Measurements from ENCODE around the gene ZFYVE21.

The ZFYVE21 gene

DNA sequence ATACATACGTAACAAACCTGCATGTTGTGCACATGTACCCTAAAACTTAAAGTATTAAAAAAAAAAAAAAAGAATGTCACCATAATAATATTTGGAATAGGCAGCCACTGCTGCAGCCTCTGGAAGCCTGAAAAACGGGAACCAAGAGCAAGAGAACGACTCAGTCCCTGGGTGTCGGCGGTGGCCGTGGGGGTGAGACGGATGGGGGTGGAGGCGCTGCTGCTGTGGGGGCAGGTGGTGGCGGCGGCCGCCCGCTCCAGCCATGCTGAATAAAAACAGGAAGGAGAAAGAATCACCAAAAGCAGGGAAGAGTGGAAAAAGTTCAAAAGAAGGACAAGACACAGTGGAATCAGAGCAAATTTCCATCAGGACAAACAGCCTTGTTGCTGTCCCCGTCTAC is 46.9 kb downstream of the ZFYVE21 start:
- H4K20me1 ChIP-seq (ENCODE audit: control insufficient read depth, insufficient read depth, low read depth, low read length): no peaks in the 10 kb centered on the region
- no peak overlapping the region for H3K4me2 ChIP-seq (ENCODE audit: low read length)
- no peaks in the 10 kb centered on the region for H3K36me3 ChIP-seq (ENCODE audit: control insufficient read depth, low read length)
- H3K9me2 ChIP-seq (replicated peaks; ENCODE audit: control insufficient read depth, low read length): no peaks in the 10 kb centered on the region
- H3K4me1 ChIP-seq (ENCODE audit: control insufficient read depth, low read length): no peaks in the 10 kb centered on the region
- H3F3A ChIP-seq (ENCODE audit: control insufficient read depth, insufficient read depth): no peaks in the 10 kb centered on the region
- H3K9me3 ChIP-seq (ENCODE audit: control insufficient read depth, insufficient read depth, low read length): no peaks in the 10 kb centered on the region
- H3K79me2 ChIP-seq (ENCODE audit: control insufficient read depth, low read length): no peaks in the 10 kb centered on the region
- H3K4me3 ChIP-seq (ENCODE audit: low read length): no peak overlapping the region
- no peak overlapping the region for H3K27ac ChIP-seq (ENCODE audit: low read depth, low read length)
- no peak for TF ChIP-seq EZH2phosphoT487 (IDR thresholded peaks at IDR 0.05; ENCODE audit: borderline replicate concordance, low read length)
- TF ChIP-seq, protein P1, sequence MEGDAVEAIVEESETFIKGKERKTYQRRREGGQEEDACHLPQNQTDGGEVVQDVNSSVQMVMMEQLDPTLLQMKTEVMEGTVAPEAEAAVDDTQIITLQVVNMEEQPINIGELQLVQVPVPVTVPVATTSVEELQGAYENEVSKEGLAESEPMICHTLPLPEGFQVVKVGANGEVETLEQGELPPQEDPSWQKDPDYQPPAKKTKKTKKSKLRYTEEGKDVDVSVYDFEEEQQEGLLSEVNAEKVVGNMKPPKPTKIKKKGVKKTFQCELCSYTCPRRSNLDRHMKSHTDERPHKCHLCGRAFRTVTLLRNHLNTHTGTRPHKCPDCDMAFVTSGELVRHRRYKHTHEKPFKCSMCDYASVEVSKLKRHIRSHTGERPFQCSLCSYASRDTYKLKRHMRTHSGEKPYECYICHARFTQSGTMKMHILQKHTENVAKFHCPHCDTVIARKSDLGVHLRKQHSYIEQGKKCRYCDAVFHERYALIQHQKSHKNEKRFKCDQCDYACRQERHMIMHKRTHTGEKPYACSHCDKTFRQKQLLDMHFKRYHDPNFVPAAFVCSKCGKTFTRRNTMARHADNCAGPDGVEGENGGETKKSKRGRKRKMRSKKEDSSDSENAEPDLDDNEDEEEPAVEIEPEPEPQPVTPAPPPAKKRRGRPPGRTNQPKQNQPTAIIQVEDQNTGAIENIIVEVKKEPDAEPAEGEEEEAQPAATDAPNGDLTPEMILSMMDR (IDR thresholded peaks at IDR 0.05; ENCODE audit: low read depth, low read length, poor library complexity, severe bottlenecking): no peak
- no peaks in the 10 kb centered on the region for H3K27me3 ChIP-seq (ENCODE audit: control insufficient read depth, low read length)

DNA sequence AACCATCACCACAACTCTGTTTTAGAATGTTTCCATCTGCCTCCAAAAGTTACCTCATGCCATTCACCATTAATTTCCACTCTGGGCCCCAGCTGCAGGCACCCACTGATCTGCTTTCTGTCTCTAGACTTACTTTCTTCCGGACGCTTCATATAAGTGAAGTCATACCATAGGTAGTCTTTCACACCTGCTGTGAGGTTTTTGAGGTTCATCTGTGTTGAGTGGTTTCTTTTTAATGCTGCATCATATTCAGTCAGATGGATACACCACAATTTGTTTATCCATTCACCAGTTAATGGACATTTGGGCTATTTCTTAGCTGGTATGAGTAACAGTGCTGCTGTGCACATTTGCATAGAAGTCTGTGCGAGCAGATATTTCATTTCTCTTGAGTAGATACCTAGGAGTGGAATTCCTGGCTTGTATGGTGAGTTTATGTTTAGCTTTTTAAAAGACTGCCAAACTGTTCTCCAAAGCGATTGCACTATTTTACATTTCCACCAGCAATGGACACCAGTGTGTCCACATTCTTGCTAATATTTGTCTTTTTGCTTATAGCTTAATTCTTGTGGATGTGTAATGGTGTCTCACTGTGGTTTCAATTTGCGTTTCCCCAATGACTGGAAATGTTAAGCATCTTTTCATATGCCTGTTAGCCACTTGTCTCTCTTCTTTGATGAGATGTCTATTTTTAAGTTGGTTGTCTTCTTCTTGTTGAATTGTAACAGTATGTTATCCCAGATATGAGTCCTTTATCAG is 48.3 kb downstream of the ZFYVE21 start:
- H3K27me3 ChIP-seq (ENCODE audit: control insufficient read depth, low read length): no peaks in the 10 kb centered on the region
- H3K27ac ChIP-seq (ENCODE audit: low read depth, low read length): no peak overlapping the region
- H3F3A ChIP-seq (ENCODE audit: control insufficient read depth, insufficient read depth): no peaks in the 10 kb centered on the region
- no peaks in the 10 kb centered on the region for H3K9me2 ChIP-seq (replicated peaks; ENCODE audit: control insufficient read depth, low read length)
- TF ChIP-seq, protein P1 (IDR thresholded peaks at IDR 0.05; ENCODE audit: low read depth, low read length, poor library complexity, severe bottlenecking): no peak
- TF ChIP-seq EZH2phosphoT487 (IDR thresholded peaks at IDR 0.05; ENCODE audit: borderline replicate concordance, low read length): no peak
- H4K20me1 ChIP-seq (ENCODE audit: control insufficient read depth, insufficient read depth, low read depth, low read length): no peaks in the 10 kb centered on the region
- H3K36me3 ChIP-seq (ENCODE audit: control insufficient read depth, low read length): no peaks in the 10 kb centered on the region
- no peaks in the 10 kb centered on the region for H3K79me2 ChIP-seq (ENCODE audit: control insufficient read depth, low read length)
- no peaks in the 10 kb centered on the region for H3K4me1 ChIP-seq (ENCODE audit: control insufficient read depth, low read length)
- no peaks in the 10 kb centered on the region for H3K9me3 ChIP-seq (ENCODE audit: control insufficient read depth, insufficient read depth, low read length)
- H3K4me2 ChIP-seq (ENCODE audit: low read length): no peak overlapping the region
- no peak overlapping the region for H3K4me3 ChIP-seq (ENCODE audit: low read length)

DNA sequence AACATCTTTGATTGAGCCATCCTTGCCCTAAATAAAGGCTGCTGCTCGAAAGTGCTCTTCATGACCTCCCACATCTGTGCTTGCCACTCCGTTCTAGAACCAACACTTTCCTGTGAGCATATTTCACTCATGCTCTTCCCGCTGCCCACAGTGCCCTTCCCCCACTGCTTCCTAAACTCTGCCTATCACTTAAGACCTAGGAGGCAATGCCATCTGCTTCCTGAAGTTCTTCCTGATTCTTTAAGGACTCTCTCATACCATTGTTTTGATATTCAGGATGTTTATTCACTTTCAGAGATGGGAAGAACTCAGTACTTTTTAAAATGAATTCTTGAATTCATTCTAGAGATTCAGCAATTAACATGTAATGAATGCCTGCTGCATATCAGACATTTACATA is 49.9 kb downstream of the ZFYVE21 start:
- Histone ChIP-seq H3K27ac (ENCODE audit: low read depth, low read length) (no peak overlapping the region), H3K4me1 (ENCODE audit: control insufficient read depth, low read length) (no peaks in the 10 kb centered on the region), H3F3A (ENCODE audit: control insufficient read depth, insufficient read depth) (no peaks in the 10 kb centered on the region), H4K20me1 (ENCODE audit: control insufficient read depth, insufficient read depth, low read depth, low read length) (no peaks in the 10 kb centered on the region), H3K79me2 (ENCODE audit: control insufficient read depth, low read length) (no peaks in the 10 kb centered on the region), H3K27me3 (ENCODE audit: control insufficient read depth, low read length) (no peaks in the 10 kb centered on the region), H3K36me3 (ENCODE audit: control insufficient read depth, low read length) (no peaks in the 10 kb centered on the region), H3K4me3 (ENCODE audit: low read length) (no peak overlapping the region), H3K4me2 (ENCODE audit: low read length) (no peak overlapping the region), H3K9me3 (ENCODE audit: control insufficient read depth, insufficient read depth, low read length) (no peaks in the 10 kb centered on the region), H3K9me2 (replicated peaks; ENCODE audit: control insufficient read depth, low read length) (no peaks in the 10 kb centered on the region)
- no peak for TF ChIP-seq EZH2phosphoT487 (IDR thresholded peaks at IDR 0.05; ENCODE audit: borderline replicate concordance, low read length)
- TF ChIP-seq, protein P1 (IDR thresholded peaks at IDR 0.05; ENCODE audit: low read depth, low read length, poor library complexity, severe bottlenecking): no peak

All from DOHH2 (cell line).